Measurements from ENCODE around the gene PCDH7.

- TF ChIP-seq, protein P1, sequence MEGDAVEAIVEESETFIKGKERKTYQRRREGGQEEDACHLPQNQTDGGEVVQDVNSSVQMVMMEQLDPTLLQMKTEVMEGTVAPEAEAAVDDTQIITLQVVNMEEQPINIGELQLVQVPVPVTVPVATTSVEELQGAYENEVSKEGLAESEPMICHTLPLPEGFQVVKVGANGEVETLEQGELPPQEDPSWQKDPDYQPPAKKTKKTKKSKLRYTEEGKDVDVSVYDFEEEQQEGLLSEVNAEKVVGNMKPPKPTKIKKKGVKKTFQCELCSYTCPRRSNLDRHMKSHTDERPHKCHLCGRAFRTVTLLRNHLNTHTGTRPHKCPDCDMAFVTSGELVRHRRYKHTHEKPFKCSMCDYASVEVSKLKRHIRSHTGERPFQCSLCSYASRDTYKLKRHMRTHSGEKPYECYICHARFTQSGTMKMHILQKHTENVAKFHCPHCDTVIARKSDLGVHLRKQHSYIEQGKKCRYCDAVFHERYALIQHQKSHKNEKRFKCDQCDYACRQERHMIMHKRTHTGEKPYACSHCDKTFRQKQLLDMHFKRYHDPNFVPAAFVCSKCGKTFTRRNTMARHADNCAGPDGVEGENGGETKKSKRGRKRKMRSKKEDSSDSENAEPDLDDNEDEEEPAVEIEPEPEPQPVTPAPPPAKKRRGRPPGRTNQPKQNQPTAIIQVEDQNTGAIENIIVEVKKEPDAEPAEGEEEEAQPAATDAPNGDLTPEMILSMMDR (IDR thresholded peaks at IDR 0.05) = no peak
- TF ChIP-seq TEAD4 (IDR thresholded peaks at IDR 0.05; ENCODE audit: borderline replicate concordance, insufficient read depth) (no peak), RFX5 (IDR thresholded peaks at IDR 0.05; ENCODE audit: low read length) (no peak), NRF1 (IDR thresholded peaks at IDR 0.05; ENCODE audit: low read depth, low read length) (no peak), EP300 (IDR thresholded peaks at IDR 0.05; ENCODE audit: borderline replicate concordance in 1 of 2, low read depth in 1 of 2, low read length in 1 of 2) (no peak), REST (IDR thresholded peaks at IDR 0.05; ENCODE audit: low read depth, low read length) (no peak)
Measured at GRCh38 chr4:30726090-30726675, 6.0 kb downstream of the PCDH7 start.

All from SK-N-SH (cell line).